ENCODE measurements around the gene PRAC1. TPM values are rescaled to one million over a fixed set of nuclear protein-coding genes. Genes with fewer than 3 reads are reported as not detected.

The PRAC1 gene
- total RNA-seq, 1 experiment from 2014 or later, result not detected

- H3K79me1 ChIP-seq (ENCODE audit: insufficient read depth, low read depth, low read length, poor library complexity, severe bottlenecking), result no peaks in the 10 kb centered on the region
- Mint-ChIP-seq H3K4me1 (peaks cover 10 to 18% of the 10 kb centered on the region in 2 experiments), H3K36me3 (ENCODE audit: insufficient read depth in 1 of 3, low read depth in 3 of 3) (no peaks in the 10 kb centered on the region), H3K9me3 (peaks cover 4 to 11% of the 10 kb centered on the region in 2 experiments; a peak in 3 of 5 replicates), H3K27me3 (ENCODE audit: low read depth) (peaks cover 100% of the 10 kb centered on the region), H3K4me3 (no peak overlapping the region), H3K27ac (no peak overlapping the region)
- H2BK15ac ChIP-seq (ENCODE audit: low read depth, low read length), result no peak overlapping the region
- H4K5ac ChIP-seq (ENCODE audit: insufficient read length, low read depth, low read length), result no peak overlapping the region
- no peak overlapping the region for H2BK20ac ChIP-seq (ENCODE audit: low read depth, low read length, poor library complexity, severe bottlenecking)
- no peak overlapping the region for H3K27ac ChIP-seq (ENCODE audit: insufficient read length, low read depth, low read length)
- peaks cover 4% of the 10 kb centered on the region for H3K23me2 ChIP-seq (ENCODE audit: insufficient read length, low read depth, low read length, poor library complexity, severe bottlenecking)
- H3K9me3 ChIP-seq (ENCODE audit: control insufficient read depth, low read depth, low read length), result no peaks in the 10 kb centered on the region
- H3K4me1 ChIP-seq (ENCODE audit: insufficient read depth, low read length), result no peaks in the 10 kb centered on the region
- H4K91ac ChIP-seq (ENCODE audit: insufficient read length, low read depth, low read length), result no peak overlapping the region
- H4K20me1 ChIP-seq (ENCODE audit: control insufficient read depth, insufficient read depth, insufficient read length), result peaks cover 4% of the 10 kb centered on the region
- H2BK12ac ChIP-seq (ENCODE audit: insufficient read length, low read depth, low read length), result no peak overlapping the region
- H2BK5ac ChIP-seq (ENCODE audit: insufficient read length, low read length), result no peak overlapping the region
- no peak for DNase-seq
- no peak overlapping the region for H3T11ph ChIP-seq (ENCODE audit: low read length)
- no peaks in the 10 kb centered on the region for H3K79me2 ChIP-seq (ENCODE audit: insufficient read depth, low read length)
- no peak overlapping the region for H2AK5ac ChIP-seq (ENCODE audit: insufficient read length, low read length)
- no peak overlapping the region for H4K8ac ChIP-seq (replicated peaks; ENCODE audit: insufficient read length, low read depth, low read length)
- H3K14ac ChIP-seq (ENCODE audit: insufficient read depth, low read length), result no peak overlapping the region
- H2AFZ ChIP-seq (ENCODE audit: low read length), result no peak overlapping the region
- H3K56ac ChIP-seq (ENCODE audit: insufficient read length, low read depth, low read length), result no peak overlapping the region
- no peak overlapping the region for H3K4me2 ChIP-seq (ENCODE audit: insufficient read depth, insufficient read length, low read length)
- no peak overlapping the region for H3K23ac ChIP-seq (ENCODE audit: insufficient read length, low read depth, low read length)
- H2BK120ac ChIP-seq (ENCODE audit: low read depth, low read length, poor library complexity, severe bottlenecking), result no peak overlapping the region
- TF ChIP-seq CTCF (conservative IDR thresholded peaks at IDR 0.05), result no peak
- H3K27me3 ChIP-seq (ENCODE audit: insufficient read depth, low read length), result peaks cover 99% of the 10 kb centered on the region
- no peak overlapping the region for H3K9ac ChIP-seq (ENCODE audit: extremely low read depth, insufficient read length, low read length)
- H3K4ac ChIP-seq (ENCODE audit: low read depth, low read length), result no peak overlapping the region
- no peak overlapping the region for H3K18ac ChIP-seq (ENCODE audit: insufficient read length, low read depth, low read length)
Observed at GRCh38 chr17:48731355-48731754, 9.0 kb upstream of the PRAC1 start.

Data from H9 (cell line).